Measurements from ENCODE around the gene FBXO3.

- TF ChIP-seq CTCF (conservative IDR thresholded peaks at IDR 0.05; ENCODE audit: low read length) = no peak
- TF ChIP-seq EZH2phosphoT487 (IDR thresholded peaks at IDR 0.05; ENCODE audit: borderline replicate concordance) = no peak
These were observed 32.5 kb downstream of the FBXO3 start for GRCh38 chr11:33741806-33742205.
